ENCODE data around the gene PRDM11.
"Not testable (repeated sequence)": the region's sequence is repeated elsewhere in the genome, so short reads cannot be mapped to it uniquely, and the experiment has no call there.

Gene PRDM11

GRCh38 chr11:45238724-45239123, 92.3 kb downstream of the PRDM11 start:
- no peak for DNase-seq

GRCh38 chr11:45239733-45240132, 93.3 kb downstream of the PRDM11 start:
- DNase-seq = no peak

GRCh38 chr11:45243967-45244366, 97.5 kb downstream of the PRDM11 start:
- no peak for DNase-seq

- DNase-seq = no peak
Measured at GRCh38 chr11:45245218-45246045, 99.0 kb downstream of the PRDM11 start.

GRCh38 chr11:45246241-45246640, 99.8 kb downstream of the PRDM11 start:
- DNase-seq = no peak

GRCh38 chr11:45247433-45247832, 101.0 kb downstream of the PRDM11 start:
- peak; percentile 50 to 71 for DNase-seq

GRCh38 chr11:45248501-45249011, 102.1 kb downstream of the PRDM11 start:
- no peak for DNase-seq

GRCh38 chr11:45249372-45249771, 102.9 kb downstream of the PRDM11 start:
- DNase-seq = not testable (repeated sequence)

- peak in 1 of 2 experiments; percentile 78 for DNase-seq
Measured at GRCh38 chr11:45250035-45250718, 103.7 kb downstream of the PRDM11 start.

GRCh38 chr11:45252134-45252856, 105.9 kb downstream of the PRDM11 start:
- DNase-seq = no peak

GRCh38 chr11:45252877-45253276, 106.4 kb downstream of the PRDM11 start:
- peak in 1 of 2 experiments; percentile 20 for DNase-seq

GRCh38 chr11:45253640-45254039, 107.2 kb downstream of the PRDM11 start:
- no peak for DNase-seq

GRCh38 chr11:45254070-45254469, 107.6 kb downstream of the PRDM11 start:
- no peak for DNase-seq

GRCh38 chr11:45258982-45259530, 112.6 kb downstream of the PRDM11 start:
- DNase-seq = peak; percentile 44 to 57

GRCh38 chr11:45259592-45259991, 113.2 kb downstream of the PRDM11 start:
- DNase-seq = peak; percentile 62 to 84

GRCh38 chr11:45260071-45260470, 113.6 kb downstream of the PRDM11 start:
- DNase-seq = no peak

- peak; percentile 77 to 87 for DNase-seq
Measured at GRCh38 chr11:45262900-45263299, 116.5 kb downstream of the PRDM11 start.

- DNase-seq = no peak
Measured at GRCh38 chr11:45263773-45264172, 117.3 kb downstream of the PRDM11 start.

GRCh38 chr11:45264839-45265515, 118.5 kb downstream of the PRDM11 start:
- peak in 1 of 2 experiments; percentile 37 for DNase-seq

- no peak for DNase-seq
Measured at GRCh38 chr11:45265969-45266675, 119.7 kb downstream of the PRDM11 start.

- DNase-seq = no peak
Measured at GRCh38 chr11:45266676-45267020, 120.2 kb downstream of the PRDM11 start.

GRCh38 chr11:45267052-45267451, 120.6 kb downstream of the PRDM11 start:
- no peak for DNase-seq
